Subcutaneous adipose tissue (tissue), 4 donors: ENCODE results near the gene CRIP2. TPM values are rescaled to one million over a fixed set of nuclear protein-coding genes. Genes with fewer than 3 reads are reported as not detected.

ENCODE experiments used
- total RNA-seq, 4 donors: library from RNA; depleted of rRNA; stranded (reverse); fragments of >200 nt; gene quantifications; one replicate each; pipeline ENCODE4 v1.1.0, GENCODE V29; 2016
- TF ChIP-seq, protein P1 (sequence below): fragments of 450-650 bp; IDR thresholded peaks from one replicate; pipeline ENCODE4 v1.5.1; 2016; ENCODE audit warnings: low read depth, mild to moderate bottlenecking, control low read depth, antibody characterized with exemption, moderate library complexity

The CRIP2 gene
- total RNA-seq, 4 donors from 2014 or later: 24.1 to 84.0 (median 44.6) TPM

DNA sequence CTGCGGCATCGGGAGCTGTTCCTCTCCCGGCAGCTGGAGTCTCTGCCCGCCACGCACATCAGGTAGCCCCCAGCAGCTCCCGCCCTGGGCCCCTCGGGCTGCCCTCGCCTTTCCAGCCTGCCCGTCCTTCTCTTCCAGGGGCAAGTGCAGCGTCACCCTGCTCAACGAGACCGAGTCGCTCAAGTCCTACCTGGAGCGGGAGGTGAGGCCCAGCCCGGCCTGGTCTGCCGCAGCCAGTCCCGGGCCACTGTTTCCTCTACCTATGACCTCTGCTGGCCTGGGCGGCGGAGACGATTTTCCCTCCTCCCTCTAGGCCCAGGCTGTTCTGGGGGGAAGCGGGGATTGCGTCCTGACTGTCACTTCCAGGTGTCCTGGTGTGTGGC is 24.5 kb upstream of the CRIP2 start:
- TF ChIP-seq, protein P1, sequence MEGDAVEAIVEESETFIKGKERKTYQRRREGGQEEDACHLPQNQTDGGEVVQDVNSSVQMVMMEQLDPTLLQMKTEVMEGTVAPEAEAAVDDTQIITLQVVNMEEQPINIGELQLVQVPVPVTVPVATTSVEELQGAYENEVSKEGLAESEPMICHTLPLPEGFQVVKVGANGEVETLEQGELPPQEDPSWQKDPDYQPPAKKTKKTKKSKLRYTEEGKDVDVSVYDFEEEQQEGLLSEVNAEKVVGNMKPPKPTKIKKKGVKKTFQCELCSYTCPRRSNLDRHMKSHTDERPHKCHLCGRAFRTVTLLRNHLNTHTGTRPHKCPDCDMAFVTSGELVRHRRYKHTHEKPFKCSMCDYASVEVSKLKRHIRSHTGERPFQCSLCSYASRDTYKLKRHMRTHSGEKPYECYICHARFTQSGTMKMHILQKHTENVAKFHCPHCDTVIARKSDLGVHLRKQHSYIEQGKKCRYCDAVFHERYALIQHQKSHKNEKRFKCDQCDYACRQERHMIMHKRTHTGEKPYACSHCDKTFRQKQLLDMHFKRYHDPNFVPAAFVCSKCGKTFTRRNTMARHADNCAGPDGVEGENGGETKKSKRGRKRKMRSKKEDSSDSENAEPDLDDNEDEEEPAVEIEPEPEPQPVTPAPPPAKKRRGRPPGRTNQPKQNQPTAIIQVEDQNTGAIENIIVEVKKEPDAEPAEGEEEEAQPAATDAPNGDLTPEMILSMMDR: no peak

DNA sequence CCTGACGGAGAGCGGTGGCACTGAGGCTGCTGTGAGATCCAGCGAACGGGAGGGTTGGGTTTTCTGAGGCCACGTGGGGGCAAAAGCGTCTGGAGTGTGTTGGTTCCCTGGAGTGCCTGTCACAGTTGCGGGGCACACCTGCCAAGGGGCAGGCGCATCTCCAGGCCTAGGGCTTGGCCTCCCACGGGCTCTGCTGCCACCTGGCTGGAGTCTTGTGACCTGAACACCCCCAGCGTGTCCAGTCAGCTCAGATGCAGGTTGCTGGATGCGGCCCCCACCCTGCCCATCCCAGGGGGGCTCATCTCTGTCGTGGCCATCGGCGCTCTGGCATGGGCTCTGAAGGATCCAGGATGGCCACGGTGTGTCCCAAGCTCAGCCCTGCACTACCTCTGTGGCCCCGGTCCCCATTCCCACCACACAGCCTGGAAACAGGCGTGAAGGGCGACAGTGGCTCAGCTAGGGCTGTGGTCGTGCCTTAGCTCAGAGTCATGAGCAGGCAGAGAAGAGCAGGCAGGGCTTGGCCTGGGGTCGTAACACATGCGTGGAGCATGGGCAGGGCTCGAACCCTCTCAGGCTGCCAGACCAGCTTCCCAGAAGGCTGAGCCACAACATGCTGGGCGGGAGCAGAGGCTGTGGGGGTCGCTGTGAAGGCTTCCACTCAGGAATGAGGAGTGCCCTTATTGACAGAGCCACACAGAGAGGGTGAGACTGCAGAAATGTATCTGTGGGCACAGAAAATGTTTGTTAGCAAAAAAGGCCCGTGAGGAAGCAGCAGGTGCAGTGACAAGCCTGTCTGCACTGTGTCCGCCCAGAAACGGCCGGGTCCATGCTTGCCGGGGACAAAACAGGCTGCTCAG is 23.5 kb upstream of the CRIP2 start:
- TF ChIP-seq, protein P1: no peak

DNA sequence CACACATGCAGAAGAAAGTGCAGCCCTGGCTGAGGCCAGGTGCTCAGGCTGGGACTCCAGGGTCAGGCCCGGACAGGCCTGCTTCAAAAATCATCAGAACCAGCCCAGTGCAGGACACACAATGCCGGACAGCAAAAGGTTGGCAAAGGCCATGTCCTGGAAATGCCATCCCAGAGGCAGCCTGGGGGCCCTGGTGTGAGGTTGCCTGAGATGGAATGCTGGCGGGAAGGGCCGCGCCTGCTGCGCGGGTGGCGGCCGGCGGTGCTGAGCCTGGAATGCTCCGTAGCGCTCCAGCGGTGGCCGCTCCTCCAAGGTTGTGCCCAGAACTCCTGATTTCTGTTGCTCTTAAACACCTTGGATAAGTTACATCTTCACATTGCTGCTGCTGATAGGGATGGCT is 21.7 kb upstream of the CRIP2 start:
- TF ChIP-seq, protein P1: no peak

DNA sequence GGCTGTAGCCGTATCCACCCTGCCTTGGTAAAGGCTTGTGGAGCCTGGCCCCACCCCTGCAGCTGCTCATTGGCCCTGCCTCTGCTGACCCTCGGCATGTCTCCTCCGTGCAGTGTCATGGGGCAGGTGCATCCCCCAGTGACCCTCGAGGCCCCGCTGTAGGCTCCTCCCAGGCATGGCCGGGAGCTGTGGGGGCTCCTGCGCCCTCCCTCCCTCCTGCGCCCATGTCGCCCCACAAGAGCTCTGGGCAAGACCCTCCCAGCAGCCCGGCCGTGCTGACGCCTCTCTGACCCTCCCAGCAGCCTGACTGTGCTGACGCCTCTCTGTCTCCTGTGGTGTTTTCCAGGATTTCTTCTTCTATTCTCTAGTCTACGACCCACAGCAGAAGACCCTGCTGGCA is 20.8 kb upstream of the CRIP2 start:
- TF ChIP-seq, protein P1: no peak

DNA sequence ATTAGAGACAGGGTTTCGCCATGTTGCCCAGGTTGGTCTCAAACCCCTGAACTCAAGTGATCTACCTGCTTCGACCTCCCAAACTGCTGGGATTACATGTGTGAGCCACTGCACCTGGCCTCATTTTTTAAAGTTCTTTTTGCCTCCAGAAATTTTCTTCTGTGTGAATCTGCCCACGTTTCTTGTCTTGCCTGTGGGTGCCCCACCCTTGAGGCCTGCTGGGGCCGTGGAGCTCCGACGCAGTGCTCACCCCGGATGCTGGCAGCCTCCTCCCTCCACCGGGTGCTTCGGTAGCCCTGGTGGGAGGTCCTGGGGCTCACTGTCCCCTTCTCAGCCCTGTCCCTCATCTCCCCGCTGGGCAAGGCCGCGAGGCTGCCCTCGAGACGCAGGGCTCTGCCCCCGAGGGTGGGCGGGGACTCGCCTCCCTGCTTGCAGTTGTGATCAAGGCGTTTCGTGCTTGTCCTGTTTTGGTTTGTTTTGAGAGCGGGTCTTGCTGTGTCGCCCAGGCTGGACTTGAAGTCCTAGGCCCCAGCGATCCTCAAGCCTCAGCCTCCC is 19.5 kb upstream of the CRIP2 start:
- TF ChIP-seq, protein P1: no peak

DNA sequence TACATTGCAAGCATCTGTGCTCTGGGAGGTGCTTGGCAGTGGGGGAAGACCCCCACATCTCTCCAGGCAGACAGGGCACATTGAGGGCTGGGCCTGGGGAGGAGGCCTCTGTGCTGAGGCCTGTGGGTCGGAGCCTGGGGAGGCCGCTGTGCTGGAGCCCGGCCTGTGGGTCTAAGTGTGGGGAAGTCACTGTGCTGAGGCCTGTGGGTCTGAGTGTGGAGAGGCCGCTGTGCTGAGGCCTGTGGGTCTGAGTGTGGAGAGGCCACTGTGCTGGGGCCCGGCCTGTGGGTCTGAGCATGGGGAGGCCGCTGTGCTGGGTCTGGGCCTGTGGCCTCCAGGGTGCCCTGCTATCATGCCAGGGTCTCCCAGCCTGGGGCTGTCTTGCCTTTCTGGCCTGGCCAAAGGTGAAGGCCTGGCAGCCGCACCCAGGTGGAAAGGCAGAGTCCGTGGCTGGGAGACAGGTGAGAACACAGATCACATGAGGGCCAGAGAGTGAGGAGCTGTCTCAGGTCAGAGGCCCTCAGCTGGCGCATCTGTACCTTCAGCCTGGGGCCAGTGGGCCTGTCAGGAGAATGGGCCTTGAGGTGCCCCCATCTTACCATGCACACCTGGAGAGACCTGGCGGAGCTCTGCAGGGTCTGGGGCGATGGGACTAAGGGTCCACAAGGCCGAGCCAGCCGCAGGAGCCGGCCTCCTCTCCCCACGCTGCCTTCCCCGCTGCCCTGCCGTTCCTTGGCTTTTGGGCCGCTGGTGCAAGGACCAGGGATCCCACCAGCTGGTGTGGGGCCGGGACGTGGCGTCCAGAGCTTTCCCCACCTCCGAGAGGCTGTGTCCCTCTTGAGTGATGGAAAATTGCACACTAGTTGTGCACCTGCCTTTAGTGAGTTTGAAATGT is 18.6 kb upstream of the CRIP2 start:
- TF ChIP-seq, protein P1: no peak
